ENCODE data around the gene IL17B. TPM values are rescaled to one million over a fixed set of nuclear protein-coding genes. Genes with fewer than 3 reads are reported as not detected.

Gene IL17B
- total RNA-seq, 1 experiment from 2014 or later = 0.27 TPM

DNA sequence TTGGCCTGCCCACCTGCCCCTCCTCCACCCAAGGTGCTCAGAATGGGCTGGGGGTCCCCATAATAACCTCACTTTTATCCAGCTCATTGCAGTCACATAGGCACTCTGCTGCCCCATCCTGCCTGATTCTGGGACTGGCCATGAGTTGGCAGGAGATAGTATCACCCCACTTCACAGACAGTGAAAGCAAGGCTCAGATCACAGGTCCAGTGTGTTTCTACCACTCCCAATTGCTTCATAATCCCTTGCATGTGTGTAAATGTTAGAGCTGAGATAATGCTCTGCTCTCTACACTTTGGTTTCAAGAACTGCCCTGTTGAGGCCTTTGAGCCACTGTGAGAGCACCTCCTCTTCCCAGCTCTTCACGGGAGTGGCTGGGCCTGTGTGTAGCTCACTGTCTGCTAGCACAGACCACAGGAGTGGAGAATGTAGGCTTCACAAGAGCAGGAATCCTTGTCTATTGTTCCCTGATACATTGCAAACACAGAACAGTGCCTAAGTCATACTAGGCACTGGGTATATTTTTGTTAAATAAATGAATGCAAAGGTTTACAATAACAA, 12.8 kb downstream of the IL17B start:
- in situ Hi-C loops (cut with HindIII; ENCODE audit: low sequenced_read_pairs) = no loop called here
- no peak for DNase-seq (ENCODE audit: low spot score)

DNA sequence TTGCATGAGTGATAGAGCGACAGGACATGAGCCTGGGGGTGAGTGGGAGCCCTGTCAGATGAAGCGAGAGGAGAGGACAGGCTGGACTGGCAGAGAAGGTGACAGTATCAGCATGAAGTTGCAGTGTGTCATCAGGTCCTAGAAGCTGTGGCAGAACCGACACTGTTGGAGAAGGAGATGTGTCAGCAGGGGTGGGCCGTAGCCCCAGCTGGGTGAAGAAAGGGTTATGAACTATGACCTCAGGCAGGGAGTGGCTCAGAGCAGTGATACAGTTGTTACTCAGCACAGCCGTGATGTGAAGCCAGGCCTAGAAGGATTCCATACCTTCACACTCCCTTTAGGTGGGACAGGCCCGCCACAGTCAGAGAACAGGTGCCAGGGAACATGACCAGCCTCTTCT, 13.7 kb downstream of the IL17B start:
- in situ Hi-C loops (cut with HindIII; ENCODE audit: low sequenced_read_pairs) = no loop called here
- no peak for DNase-seq (ENCODE audit: low spot score)

DNA sequence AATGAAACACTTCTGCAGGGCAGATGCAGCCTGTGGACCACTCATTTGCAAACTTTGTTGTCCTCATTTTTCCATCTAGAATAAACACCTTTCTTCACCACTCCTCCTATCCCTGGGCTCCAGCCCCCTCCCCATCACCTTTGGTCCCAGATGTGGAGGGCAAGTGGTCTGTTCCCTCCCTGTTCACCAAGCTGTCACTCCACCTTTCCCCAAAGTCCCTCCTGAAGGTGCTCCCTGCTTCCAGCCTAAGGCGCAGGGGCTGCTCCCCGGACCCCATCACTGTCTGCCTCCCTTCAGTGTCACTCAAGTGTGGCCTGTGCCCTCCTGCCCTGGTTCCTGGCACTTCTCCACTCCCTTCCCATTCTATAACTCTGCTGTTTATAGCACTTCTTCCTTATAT, 14.4 kb downstream of the IL17B start:
- DNase-seq (ENCODE audit: low spot score) = no peak
- in situ Hi-C loops (cut with HindIII; ENCODE audit: low sequenced_read_pairs) = no loop called here

DNA sequence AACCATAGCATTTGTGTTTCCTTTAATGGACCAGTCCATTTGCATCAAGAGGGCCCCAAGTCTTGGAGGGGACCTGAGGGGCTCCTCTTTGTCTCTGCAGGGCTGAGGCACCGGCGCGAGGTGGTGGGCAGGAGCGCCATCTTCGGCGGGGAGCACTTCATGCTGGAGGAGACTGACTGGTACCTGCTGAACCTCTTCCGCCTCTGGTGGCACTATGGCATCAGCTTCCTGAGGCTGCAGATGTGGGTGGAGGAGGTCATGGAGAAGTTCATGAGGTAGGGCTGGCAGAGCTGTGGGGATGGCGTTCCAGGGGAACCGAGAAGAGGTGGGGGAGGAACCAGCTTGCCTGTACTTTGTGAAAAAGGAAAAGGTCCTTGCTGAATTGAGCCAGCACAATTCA, 15.2 kb downstream of the IL17B start:
- in situ Hi-C loops (cut with HindIII; ENCODE audit: low sequenced_read_pairs) = no loop called here
- DNase-seq (ENCODE audit: low spot score) = no peak

DNA sequence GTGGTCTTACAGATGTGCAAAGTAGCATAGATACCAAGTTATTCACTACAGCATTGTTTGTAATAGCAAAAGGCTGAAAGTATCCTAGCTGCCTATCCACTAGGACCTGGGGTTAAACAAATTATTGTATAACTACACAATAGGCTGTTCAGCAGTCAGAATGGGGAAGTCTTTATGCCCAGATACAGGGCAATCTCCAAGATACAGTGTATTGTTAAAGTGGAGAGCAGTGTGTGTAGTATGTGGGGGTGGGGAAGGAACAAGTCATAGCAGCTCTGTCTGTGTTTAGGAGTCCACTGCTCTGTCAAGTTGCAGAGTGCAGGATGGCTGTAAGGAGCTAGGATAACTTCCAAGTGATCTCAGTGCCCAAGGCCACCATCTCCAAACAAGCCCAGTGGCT, 15.7 kb downstream of the IL17B start:
- in situ Hi-C loops (cut with HindIII; ENCODE audit: low sequenced_read_pairs) = no loop called here
- no peak for DNase-seq (ENCODE audit: low spot score)

DNA sequence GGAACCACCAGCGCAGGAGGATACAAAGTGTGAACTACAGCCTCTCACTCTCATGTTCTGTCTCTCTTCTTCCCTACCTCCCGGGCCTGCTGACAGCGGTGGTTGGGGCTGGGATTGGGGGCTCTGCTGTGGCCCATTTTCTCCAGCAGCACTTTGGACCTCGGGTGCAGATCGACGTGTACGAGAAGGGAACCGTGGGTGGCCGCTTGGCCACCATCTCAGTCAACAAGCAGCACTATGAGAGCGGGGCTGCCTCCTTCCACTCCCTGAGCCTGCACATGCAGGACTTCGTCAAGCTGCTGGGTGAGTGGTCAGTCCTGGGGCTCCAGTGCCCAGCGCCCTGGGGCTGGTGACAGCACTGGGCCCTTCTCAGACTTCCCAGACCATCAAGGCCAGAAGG, 16.6 kb downstream of the IL17B start:
- in situ Hi-C loops (cut with HindIII; ENCODE audit: low sequenced_read_pairs) = no loop called here
- DNase-seq (ENCODE audit: low spot score) = no peak

DNA sequence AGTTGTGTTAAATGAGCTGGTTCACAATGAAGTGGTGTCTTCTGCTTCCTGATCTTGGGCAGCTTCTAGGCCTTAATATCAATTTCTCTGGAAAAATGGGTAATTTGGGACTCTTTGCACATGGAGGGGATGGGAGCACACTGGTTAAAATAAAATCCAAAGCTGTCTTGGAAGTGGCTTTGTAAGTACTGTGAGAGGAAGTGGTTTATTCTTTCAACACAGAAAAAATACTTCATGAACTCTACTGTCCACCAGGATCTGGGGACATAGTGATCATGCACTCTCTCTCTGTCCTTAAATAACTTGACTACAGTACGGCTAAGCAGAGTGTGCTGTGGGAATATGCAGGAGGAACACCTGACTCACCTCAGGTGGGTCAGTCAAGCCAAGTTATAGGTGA, 18.8 kb downstream of the IL17B start:
- no peak for DNase-seq (ENCODE audit: low spot score)

DNA sequence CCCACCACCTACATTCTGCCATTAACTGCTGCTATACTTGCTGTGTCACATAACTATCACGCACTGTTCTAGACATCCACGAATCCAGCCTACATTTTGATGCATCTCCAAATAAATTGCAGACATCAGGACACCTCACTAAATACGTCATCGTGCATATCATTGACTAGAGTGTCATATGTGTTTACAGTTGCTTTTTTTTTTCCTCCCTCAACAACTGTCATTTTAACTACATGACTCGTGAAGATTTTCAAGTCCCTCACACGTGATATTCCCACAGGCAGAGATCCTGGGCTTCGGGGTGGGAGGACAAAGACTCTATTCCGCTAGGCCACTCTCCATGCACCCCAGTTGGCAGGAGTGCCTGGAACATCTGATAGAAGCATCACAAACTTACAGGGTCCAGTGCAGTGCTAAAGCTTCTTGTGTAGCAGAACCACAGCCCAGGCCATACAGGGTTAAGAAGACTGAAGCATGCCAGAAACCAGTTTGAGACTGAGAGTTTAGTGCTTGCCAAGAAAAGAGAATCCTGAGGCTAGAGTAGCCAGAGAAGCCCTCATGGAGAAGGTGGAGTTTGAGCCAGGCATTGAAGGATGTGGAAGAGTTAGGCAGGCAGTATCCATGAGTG, 20.1 kb downstream of the IL17B start:
- in situ Hi-C loops (cut with HindIII; ENCODE audit: low sequenced_read_pairs) = no loop called here
- peak; percentile 48 for DNase-seq (ENCODE audit: low spot score)

More for the DNA sequence above, 18.8 kb downstream of the IL17B start:
- in situ Hi-C loops (cut with HindIII; ENCODE audit: low sequenced_read_pairs) = no loop called here

DNA sequence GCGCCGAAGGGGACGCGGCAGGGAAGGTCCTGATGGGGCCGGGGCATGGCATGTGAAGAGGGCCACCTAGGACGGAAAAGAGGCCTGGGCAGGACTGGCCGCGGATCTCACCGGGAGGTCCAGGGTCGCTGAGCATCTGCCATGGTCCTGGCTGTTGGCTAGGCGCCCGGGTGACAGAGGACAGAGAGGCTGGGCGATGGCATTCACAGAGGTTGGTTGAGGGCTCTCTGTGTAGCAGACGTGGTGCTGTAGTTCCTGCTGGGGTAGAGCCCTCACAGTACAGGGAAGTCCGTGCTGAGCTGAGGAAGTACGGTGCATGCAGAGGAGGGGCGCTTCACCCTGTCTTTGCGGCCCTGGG, 20.8 kb downstream of the IL17B start:
- peak; percentile 77 for DNase-seq (ENCODE audit: low spot score)
- in situ Hi-C loops (cut with HindIII; ENCODE audit: low sequenced_read_pairs) = no loop called here

DNA sequence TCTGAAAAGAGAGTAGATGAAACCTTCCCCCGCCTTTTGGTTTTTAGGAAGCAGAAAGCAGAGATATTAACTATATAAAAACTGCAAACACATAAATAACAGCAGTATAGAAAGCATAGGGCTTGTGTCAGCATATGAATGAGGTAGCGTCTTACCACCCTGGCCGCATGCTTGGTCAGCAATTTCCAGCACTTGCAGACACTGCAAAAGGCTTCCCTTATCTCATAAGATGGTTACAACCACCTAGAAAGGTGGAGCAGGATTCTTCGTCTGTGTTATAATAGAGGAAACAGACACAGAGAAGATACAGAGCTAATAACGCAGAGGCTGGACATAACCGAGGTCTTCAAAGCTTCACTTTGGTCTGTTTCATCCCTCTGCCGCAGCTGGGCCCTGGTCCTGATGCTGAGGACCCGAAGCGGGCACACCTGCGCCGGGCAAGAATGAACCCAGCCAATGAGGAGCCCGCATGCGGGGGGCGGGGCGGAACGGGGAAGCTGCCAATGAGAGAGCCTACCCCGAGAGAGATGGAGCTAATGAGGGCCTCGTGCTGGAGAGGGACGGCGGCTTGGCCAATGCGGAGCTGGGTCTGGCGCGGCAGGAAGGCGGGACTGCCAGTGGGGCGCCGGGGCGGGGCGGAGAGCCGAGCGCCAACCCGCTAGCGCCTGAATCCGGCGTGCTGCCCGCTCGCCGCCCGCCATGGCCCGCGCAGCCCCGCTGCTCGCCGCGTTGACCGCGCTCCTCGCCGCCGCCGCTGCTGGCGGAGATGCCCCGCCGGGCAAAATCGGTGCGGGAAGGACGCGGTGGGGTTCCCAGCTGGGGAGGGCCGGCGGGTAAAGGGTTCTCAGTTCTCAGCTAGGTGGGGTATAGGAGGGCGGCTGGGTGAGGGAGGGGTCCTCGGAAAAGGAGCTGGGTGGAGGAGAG, 21.5 kb downstream of the IL17B start, which contains the start of gene PCYOX1L:
TSS of gene PCYOX1L (plus strand) at position 677 of the 924 bp plus-strand sequence. CDS start at position 700, 23 bp downstream.
- peak; percentile 98 for DNase-seq (ENCODE audit: low spot score)
- in situ Hi-C loops (cut with HindIII; ENCODE audit: low sequenced_read_pairs) = no loop called here

DNA sequence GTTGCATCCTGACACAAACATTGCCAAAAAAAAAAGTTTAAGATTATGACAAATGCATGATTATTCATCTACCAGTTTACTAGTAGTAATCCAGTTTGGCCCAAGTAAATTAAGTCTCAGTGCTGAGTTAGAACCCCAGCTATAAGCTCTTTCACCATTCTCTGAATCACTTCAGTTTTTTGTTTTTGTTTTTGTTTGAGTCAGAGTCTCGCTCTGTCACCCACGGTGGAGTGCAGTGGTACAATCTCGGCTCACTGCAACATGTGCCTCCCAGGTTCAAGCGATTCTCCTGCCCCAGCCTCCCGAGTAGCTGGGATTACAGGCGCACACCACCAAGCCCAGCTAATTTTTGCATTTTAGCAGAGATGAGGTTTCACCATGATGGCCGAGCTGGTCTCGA, 22.7 kb downstream of the IL17B start:
- in situ Hi-C loops (cut with HindIII; ENCODE audit: low sequenced_read_pairs) = no loop called here
- DNase-seq (ENCODE audit: low spot score) = no peak

DNA sequence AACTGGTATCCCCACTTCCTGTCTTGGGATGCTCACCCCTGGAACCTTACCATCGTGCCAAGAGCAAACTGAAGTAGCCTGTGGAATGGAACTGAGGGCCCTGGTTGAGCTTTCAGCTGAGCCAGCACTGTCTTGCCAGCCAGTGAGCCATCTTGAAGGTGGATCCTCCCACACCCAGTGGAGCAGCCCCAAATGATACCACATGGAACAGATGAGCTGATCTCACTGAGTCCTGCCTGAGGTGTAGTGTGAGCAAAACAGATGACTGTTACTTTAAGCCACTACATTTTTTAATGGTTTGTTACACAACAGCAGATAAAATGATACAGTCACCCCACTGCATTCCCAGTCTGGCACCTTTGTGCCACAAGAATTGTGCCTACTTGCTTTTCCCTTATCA, 23.4 kb downstream of the IL17B start:
- no peak for DNase-seq (ENCODE audit: low spot score)
- in situ Hi-C loops (cut with HindIII; ENCODE audit: low sequenced_read_pairs) = no loop called here

DNA sequence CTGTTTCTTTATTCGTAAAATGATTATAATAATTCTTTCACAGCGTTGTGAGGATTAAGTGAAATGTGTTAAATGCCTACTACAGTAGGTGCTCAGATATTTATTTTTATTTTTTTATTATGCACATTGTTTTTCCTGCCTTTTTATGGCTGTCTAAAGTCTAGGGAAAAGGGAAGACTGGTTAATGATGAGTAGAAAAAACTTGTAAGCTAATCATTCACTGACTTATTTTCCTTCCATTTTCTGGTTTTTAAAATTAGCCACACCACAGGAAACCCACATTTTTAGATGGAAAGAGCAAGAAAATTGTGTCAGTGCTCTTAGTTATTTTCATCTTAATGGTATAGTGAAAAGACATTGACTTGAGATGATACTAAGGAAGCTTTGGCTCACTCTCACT, 25.2 kb downstream of the IL17B start:
- in situ Hi-C loops (cut with HindIII; ENCODE audit: low sequenced_read_pairs) = no loop called here
- DNase-seq (ENCODE audit: low spot score) = no peak

DNA sequence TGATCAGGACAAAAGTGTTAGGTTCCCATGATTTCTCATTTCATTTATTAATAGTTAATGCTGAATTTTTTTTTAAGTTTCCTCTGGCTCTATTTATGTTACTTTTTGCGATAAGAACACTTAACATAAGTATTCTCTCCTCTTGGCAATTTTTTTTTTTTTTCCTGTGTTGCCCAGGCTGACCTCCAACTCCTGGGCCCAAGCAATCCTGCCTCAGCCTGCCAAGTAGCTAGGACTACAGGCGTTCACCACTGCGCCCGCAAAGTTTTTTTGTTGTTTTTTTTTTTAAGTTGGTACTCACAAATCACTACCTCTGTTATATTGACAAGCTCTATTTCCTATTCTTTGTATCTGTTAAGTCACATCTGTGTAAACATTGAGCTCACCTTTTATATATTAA, 26.9 kb downstream of the IL17B start:
- no peak for DNase-seq (ENCODE audit: low spot score)
- in situ Hi-C loops (cut with HindIII; ENCODE audit: low sequenced_read_pairs) = no loop called here

DNA sequence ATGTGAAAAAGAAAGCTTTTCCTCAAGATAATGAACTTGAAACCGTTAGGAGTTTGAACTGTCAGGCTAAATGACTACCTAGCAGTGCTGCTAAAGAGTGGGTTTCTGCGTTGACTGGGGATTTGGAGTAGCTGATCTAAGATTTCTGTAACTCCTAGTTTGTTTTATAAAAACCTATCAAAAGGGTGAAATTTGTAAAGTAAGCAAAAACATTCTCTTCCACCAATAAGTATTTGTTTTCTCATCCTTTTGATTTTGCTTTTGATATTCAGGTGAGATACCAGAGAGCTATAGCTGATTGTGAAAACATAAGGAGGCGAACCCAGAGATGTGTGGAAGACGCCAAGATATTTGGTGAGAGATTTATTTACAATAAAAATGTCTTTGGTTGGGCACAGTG, 29.7 kb downstream of the IL17B start:
- in situ Hi-C loops (cut with HindIII; ENCODE audit: low sequenced_read_pairs) = no loop called here
- no peak for DNase-seq (ENCODE audit: low spot score)

DNA sequence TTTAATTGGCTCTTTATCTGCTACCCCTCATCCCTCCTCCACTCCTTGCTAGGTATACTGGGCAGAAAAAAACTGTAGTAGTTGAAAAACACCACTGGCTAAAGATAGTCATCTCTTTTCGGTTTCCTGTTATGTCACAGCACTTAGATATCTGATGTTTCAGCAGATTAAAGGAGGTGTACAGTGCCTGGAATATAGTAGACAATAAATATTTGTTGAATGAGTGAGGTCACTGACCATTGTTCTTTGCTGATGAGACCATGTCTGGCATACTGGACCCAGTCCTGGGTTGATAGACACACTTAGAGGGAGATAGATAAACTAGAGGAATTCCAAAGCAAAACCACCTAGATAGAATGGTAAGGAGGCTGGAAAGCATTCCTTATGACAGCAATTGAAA, 30.6 kb downstream of the IL17B start:
- in situ Hi-C loops (cut with HindIII; ENCODE audit: low sequenced_read_pairs) = no loop called here
- no peak for DNase-seq (ENCODE audit: low spot score)

DNA sequence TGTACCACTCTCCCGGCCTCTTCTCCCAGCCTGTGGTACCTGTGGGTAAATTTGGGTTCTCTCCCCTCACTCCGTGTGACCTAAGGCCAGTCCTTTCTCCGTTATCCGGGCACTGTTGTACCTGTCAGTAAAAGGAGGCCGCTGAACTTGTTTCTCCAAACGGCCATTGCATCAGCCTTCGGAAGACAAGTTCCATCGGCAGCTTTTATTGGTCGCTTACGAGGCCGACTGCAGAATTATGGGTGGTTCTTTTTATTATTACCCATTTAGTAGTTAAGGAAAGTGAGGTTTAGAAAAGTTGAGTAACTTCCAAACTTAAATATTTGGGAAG, 33.2 kb downstream of the IL17B start:
- in situ Hi-C loops (cut with HindIII; ENCODE audit: low sequenced_read_pairs) = no loop called here
- peak; percentile 25 for DNase-seq (ENCODE audit: low spot score)

DNA sequence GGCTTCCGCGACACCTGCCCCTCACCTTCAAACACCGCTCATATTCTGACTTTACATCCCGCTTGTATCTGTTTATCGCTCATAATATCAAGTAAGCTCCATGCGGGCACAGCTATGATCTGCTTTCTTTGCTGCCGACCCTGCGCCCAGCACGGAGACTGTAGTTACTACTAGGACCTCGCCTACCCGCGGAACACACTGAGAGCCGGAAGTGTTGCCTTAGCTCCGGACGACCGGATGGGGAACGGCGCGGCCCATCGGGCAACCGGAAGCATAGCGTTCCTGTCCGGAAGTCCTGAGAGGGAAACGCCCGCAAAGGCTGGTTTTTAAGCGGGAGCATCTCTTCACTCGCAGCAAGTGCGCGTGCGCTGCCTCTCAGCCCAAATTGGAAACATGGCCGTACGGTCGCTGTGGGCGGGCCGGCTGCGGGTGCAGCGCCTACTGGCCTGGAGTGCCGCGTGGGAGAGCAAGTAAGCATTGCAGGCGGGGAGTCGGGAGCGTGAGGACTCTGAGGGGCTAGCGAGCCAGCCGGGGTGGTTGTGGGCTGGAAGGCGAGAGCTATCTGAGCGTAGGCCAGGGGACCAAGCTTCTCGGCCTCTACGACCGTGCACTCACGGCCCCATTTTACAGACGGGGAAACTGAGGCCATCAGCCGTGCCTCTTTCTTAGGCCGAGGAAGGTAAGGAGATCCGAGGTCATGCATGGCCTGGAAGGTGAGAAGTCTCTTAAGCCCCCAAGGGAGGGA, 33.8 kb downstream of the IL17B start, which contains the start of gene GRPEL2:
TSS of gene GRPEL2 (plus strand) at position 353 of the 745 bp plus-strand sequence. CDS start at position 394, 41 bp downstream.
- peak; percentile 97 for DNase-seq (ENCODE audit: low spot score)
- in situ Hi-C loops (cut with HindIII; ENCODE audit: low sequenced_read_pairs) = no loop called here

DNA sequence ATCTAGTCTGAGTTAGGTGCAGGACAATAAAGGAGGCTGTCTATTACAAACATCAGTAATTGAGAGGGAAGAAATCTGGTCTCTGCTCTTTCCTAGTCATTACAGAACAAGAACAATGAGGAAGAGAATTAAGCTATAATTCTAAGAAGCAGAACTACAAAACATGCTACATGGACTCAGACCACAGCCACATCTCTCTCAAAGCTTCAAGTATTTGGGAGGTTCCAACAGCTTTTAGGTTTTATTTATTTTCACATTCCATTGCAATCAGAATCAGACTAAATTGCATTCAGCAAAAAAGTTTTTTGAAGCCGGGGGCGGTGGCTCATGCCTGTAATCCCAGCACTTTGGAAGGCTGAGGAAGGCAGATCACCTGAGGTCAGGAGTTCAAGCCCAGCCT, 34.9 kb downstream of the IL17B start:
- DNase-seq (ENCODE audit: low spot score) = no peak
- in situ Hi-C loops (cut with HindIII; ENCODE audit: low sequenced_read_pairs) = no loop called here

DNA sequence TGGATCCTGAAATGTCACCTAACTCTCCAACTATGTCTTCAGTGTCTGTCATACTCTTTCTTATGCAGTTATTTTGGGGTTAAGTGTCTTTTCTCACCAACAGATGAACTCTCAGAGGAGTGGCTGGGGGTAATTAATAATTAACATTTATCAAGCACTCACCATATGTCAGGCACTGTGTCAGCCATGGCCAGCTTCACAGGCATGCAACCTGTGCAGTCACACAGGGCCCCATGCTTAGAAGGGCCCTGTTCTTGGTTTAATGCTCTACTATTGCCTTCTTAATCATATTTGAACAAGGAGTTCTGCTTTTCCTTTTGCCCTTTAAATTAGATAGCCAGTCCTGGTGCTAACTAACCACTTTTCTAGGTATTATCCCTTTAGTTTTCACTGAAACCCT, 37.2 kb downstream of the IL17B start:
- DNase-seq (ENCODE audit: low spot score) = no peak
- in situ Hi-C loops (cut with HindIII; ENCODE audit: low sequenced_read_pairs) = no loop called here

Measured in G401 (cell line).